Endothelial cell (in vitro differentiated cells): ENCODE data around the gene PCDHGA9. TPM values are rescaled to one million over a fixed set of nuclear protein-coding genes. Genes with fewer than 3 reads are reported as not detected.

Experiments used
- DNase-seq: peaks from one replicate; pipeline ENCODE4 v3.0.0; 2021; ENCODE audit warnings: low spot score
- H3K27ac Mint-ChIP-seq: one replicate; pipeline ENCODE4 v1.8.0; 2021; ENCODE audit warnings: mixed read lengths, inconsistent platforms; ENCODE audit not compliant: unreplicated experiment
- H3K27me3 Mint-ChIP-seq: one replicate; pipeline ENCODE4 v1.8.0; 2021; ENCODE audit warnings: mild to moderate bottlenecking, moderate library complexity, mixed read lengths, inconsistent platforms; ENCODE audit not compliant: unreplicated experiment
- H3K36me3 Mint-ChIP-seq: one replicate; pipeline ENCODE4 v1.8.0; 2021; ENCODE audit warnings: mild to moderate bottlenecking, low read depth, mixed read lengths, inconsistent platforms; ENCODE audit not compliant: unreplicated experiment
- H3K4me1 Mint-ChIP-seq: one replicate; pipeline ENCODE4 v1.8.0; 2021; ENCODE audit warnings: mild to moderate bottlenecking, mixed read lengths, inconsistent platforms; ENCODE audit not compliant: unreplicated experiment
- H3K4me3 Mint-ChIP-seq: one replicate; pipeline ENCODE4 v1.8.0; 2021; ENCODE audit warnings: mild to moderate bottlenecking, mixed read lengths, inconsistent platforms; ENCODE audit not compliant: unreplicated experiment
- H3K9me3 Mint-ChIP-seq: one replicate; pipeline ENCODE4 v1.8.0; 2021; ENCODE audit warnings: mixed read lengths, inconsistent platforms; ENCODE audit not compliant: unreplicated experiment
- long read RNA-seq: library from polyadenylated mRNA; unstranded; transcript quantifications from one replicate; pipeline ENCODE4 v2.0.0, GENCODE V29; 2020; ENCODE audit not compliant: unreplicated experiment
- total RNA-seq: library from RNA; stranded (reverse); fragmentation: NEBNext Ultra II Directional; extraction: Animal tissue kit (Norgen Biotek cat#: 25700); gene quantifications from one replicate; pipeline ENCODE4 v1.2.1, GENCODE V29; 2021; ENCODE audit not compliant: unreplicated experiment
- TF ChIP-seq, protein P1 (sequence below): fragments of 200-600 bp; sonication (generic); IDR thresholded peaks from one replicate; pipeline ENCODE4 v1.5.0; 2021; ENCODE audit warnings: antibody characterized with exemption; ENCODE audit not compliant: unreplicated experiment

Gene PCDHGA9
- 3.1 TPM for total RNA-seq
- long read RNA-seq, result 0 reads

DNA sequence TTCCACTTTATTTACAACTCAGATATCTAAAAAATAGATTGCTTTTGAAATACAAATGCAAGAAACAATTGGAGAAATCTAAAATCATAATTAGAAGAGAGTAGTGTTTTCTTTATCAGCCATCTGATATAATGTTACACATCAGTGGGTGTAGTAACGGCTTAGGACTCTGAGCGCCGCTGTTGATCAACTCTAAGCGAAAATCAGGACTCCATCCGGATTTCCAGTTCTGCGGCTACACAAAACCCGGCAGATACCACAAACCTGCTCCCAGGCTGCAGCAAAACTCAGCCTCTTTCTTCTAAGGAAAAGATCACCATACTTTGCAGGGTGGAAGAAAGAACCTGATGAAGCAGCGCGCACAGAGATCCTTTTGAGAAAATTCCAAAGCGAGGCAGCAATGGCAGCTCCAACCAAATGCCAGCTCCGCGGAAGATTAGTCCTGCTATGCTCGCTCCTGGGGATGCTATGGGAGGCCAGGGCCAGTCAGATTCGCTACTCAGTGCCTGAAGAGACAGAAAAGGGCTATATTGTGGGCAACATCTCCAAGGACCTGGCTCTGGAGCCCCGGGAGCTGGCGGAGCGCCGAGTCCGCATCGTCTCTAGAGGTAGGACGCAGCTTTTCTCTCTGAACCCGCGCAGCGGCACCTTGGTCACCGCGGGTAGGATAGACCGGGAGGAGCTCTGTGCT, at the start of gene PCDHGA9:
Gene PCDHGA9, plus strand, starts transcription at position 226 of the 691 bp plus-strand sequence. Its CDS starts 175 bp downstream, at position 401.
- Mint-ChIP-seq H3K27me3 (peaks cover 2% of the 10 kb centered on the region), H3K27ac (no peak within 1 kb of the TSS), H3K4me3 (peak within 1 kb of the TSS; percentile 26), H3K36me3 (peaks cover 40% of the 10 kb centered on the region), H3K9me3 (peaks cover 19% of the 10 kb centered on the region), H3K4me1 (peaks cover 7% of the 10 kb centered on the region)
- TF ChIP-seq, protein P1, sequence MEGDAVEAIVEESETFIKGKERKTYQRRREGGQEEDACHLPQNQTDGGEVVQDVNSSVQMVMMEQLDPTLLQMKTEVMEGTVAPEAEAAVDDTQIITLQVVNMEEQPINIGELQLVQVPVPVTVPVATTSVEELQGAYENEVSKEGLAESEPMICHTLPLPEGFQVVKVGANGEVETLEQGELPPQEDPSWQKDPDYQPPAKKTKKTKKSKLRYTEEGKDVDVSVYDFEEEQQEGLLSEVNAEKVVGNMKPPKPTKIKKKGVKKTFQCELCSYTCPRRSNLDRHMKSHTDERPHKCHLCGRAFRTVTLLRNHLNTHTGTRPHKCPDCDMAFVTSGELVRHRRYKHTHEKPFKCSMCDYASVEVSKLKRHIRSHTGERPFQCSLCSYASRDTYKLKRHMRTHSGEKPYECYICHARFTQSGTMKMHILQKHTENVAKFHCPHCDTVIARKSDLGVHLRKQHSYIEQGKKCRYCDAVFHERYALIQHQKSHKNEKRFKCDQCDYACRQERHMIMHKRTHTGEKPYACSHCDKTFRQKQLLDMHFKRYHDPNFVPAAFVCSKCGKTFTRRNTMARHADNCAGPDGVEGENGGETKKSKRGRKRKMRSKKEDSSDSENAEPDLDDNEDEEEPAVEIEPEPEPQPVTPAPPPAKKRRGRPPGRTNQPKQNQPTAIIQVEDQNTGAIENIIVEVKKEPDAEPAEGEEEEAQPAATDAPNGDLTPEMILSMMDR, result no peak
- DNase-seq, result no peak

DNA sequence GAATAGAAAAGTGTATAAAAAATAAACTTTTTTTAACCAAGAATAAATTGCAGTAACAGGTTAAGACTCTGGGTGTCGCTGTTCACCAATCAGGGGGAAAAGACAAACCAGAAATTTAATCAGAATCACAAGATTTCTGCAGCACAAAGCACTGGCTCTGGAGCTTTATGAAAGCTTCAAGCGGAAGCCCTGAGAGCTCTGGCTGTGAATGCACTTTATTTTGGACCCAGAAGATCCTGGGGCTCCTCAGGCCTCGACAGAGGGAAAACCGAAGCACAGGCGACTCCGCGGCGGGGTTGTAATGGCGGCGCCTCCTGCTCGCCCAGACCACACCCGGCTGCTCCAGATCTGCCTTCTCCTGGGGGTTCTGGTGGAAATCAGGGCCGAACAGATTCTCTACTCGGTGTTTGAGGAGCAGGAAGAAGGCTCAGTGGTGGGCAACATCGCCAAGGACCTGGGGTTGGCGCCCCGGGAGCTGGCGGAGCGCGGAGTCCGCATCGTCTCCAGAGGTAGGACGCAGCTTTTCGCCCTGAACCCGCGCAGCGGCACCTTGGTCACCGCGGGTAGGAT, 47.6 kb upstream of the PCDHGA9 start, which contains the start of gene PCDHGA4:
Gene PCDHGA4, plus strand, starts transcription at position 122 of the 570 bp plus-strand sequence. Its CDS starts 87 bp downstream, at position 209.
- H3K4me3 Mint-ChIP-seq, result peak within 1 kb of the TSS; percentile 51
- no peak for DNase-seq
- H3K9me3 Mint-ChIP-seq, result peaks cover 27% of the 10 kb centered on the region
- H3K4me1 Mint-ChIP-seq, result peaks cover 7% of the 10 kb centered on the region
- H3K27ac Mint-ChIP-seq, result no peak within 1 kb of the TSS
- H3K27me3 Mint-ChIP-seq, result peaks cover 4% of the 10 kb centered on the region
- H3K36me3 Mint-ChIP-seq, result peaks cover 45% of the 10 kb centered on the region
- TF ChIP-seq, protein P1, result peak; percentile 60

DNA sequence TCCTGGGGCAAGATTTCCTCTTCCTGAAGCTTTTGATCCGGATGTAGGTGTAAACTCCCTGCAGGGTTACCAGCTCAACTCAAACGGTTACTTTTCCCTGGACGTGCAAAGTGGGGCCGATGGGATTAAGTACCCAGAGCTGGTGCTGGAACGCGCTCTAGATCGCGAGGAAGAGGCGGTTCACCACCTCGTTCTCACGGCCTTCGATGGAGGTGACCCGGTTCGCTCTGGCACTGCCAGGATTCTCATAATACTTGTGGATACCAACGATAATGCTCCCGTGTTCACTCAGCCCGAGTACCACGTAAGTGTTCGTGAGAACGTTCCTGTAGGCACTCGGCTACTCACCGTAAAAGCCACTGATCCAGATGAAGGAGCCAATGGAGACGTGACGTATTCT, 46.9 kb upstream of the PCDHGA9 start:
- Mint-ChIP-seq H3K4me3 (peak overlapping the region; percentile 51), H3K27ac (no peak overlapping the region), H3K27me3 (peaks cover 5% of the 10 kb centered on the region), H3K9me3 (peaks cover 27% of the 10 kb centered on the region), H3K4me1 (peaks cover 13% of the 10 kb centered on the region), H3K36me3 (peaks cover 47% of the 10 kb centered on the region)
- DNase-seq, result no peak
- TF ChIP-seq, protein P1, result no peak

DNA sequence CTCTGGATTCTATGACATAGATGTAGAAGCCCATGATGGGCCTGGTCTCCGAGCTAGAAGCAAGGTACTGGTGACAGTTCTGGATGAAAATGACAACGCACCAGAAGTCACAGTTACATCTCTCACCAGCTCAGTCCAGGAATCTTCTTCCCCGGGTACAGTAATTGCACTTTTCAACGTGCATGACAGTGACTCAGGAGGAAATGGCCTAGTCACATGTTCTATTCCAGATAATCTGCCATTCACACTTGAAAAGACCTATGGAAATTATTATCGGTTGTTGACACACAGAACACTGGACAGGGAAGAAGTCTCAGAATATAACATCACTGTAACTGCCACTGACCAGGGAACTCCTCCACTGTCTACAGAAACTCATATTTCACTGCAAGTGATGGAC, 46.4 kb upstream of the PCDHGA9 start:
- TF ChIP-seq, protein P1, result no peak
- H3K36me3 Mint-ChIP-seq, result peaks cover 52% of the 10 kb centered on the region
- peak overlapping the region; percentile 47 for H3K4me3 Mint-ChIP-seq
- peaks cover 32% of the 10 kb centered on the region for H3K9me3 Mint-ChIP-seq
- DNase-seq, result no peak
- H3K4me1 Mint-ChIP-seq, result peaks cover 15% of the 10 kb centered on the region
- no peak overlapping the region for H3K27ac Mint-ChIP-seq
- peaks cover 8% of the 10 kb centered on the region for H3K27me3 Mint-ChIP-seq

DNA sequence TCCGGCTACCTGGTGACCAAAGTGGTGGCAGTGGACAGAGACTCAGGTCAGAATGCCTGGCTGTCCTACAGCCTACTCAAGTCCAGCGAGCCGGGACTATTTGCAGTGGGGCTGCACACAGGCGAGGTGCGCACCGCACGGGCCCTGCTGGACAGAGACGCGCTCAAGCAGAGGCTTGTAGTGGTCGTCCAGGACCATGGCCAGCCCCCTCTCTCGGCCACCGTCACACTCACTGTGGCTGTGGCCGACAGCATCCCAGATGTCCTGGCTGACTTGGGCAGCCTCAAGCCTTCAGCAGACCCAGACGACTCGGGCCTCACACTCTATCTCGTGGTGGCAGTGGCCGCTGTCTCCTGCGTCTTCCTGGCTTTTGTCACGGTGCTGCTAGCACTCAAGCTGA, 45.6 kb upstream of the PCDHGA9 start:
- Mint-ChIP-seq H3K36me3 (peaks cover 55% of the 10 kb centered on the region), H3K4me3 (no peak overlapping the region), H3K27me3 (peaks cover 10% of the 10 kb centered on the region), H3K9me3 (peaks cover 35% of the 10 kb centered on the region), H3K27ac (no peak overlapping the region), H3K4me1 (peaks cover 15% of the 10 kb centered on the region)
- TF ChIP-seq, protein P1, result no peak
- DNase-seq, result no peak
